GM12801 (cell line): Measurements from ENCODE around the gene SERPINA6.

ENCODE experiments used
- TF ChIP-seq, protein P1 (sequence below): IDR thresholded peaks from one replicate; pipeline ENCODE4 v1.5.1; 2011; ENCODE audit warnings: control low read depth; ENCODE audit not compliant: insufficient read length; ENCODE audit errors: extremely low read depth

The SERPINA6 gene, protein sequence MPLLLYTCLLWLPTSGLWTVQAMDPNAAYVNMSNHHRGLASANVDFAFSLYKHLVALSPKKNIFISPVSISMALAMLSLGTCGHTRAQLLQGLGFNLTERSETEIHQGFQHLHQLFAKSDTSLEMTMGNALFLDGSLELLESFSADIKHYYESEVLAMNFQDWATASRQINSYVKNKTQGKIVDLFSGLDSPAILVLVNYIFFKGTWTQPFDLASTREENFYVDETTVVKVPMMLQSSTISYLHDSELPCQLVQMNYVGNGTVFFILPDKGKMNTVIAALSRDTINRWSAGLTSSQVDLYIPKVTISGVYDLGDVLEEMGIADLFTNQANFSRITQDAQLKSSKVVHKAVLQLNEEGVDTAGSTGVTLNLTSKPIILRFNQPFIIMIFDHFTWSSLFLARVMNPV

DNA sequence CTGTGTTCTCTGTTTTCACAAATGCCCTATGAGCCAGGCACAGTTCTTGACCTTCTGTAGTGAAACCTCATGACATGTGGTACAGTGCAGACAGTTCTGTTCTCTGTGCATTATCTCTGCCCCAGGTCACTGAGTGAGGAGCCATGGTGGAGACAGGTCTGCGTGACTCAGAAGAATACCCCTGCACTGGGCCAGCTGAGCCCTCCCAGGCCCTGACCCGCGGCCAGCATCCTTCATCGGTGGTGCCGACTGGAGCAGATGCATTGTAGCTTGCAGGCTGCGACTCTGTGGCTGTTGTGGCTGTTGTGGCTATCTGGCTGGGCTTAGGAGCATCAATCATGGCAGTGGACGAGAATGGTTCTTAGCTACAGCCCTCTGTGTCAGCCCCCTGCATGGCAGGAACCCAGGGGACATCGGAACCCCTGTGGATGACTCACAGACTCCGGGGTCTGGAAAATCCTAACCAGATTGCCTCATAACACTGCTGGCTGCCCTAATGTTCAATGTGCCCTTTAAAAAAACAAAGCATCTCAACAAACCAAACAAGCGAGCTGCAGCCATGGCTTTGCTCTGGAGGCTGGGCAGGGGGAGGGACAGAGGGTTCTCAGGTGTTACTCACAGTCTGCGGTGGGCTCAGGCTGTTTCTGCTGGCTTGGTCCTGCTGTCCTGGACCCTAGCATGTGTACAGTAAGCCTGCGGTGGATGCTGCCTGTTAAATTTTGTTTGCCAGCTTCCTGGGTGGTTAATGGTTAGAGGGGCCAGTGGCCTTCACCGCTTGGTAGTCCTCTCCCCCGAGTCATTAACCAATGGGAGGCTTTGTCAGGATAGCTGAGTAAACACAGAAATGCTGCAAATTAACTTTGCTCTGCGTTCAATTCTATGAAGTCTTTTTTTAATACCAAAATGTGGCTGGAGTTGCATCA is at the start of gene SERPINA6:
Gene SERPINA6 (minus strand): TSS at position 689 of the 923 bp plus-strand sequence. CDS start 8,688 bp downstream, outside the sequence.
- TF ChIP-seq, protein P1, sequence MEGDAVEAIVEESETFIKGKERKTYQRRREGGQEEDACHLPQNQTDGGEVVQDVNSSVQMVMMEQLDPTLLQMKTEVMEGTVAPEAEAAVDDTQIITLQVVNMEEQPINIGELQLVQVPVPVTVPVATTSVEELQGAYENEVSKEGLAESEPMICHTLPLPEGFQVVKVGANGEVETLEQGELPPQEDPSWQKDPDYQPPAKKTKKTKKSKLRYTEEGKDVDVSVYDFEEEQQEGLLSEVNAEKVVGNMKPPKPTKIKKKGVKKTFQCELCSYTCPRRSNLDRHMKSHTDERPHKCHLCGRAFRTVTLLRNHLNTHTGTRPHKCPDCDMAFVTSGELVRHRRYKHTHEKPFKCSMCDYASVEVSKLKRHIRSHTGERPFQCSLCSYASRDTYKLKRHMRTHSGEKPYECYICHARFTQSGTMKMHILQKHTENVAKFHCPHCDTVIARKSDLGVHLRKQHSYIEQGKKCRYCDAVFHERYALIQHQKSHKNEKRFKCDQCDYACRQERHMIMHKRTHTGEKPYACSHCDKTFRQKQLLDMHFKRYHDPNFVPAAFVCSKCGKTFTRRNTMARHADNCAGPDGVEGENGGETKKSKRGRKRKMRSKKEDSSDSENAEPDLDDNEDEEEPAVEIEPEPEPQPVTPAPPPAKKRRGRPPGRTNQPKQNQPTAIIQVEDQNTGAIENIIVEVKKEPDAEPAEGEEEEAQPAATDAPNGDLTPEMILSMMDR = no peak

DNA sequence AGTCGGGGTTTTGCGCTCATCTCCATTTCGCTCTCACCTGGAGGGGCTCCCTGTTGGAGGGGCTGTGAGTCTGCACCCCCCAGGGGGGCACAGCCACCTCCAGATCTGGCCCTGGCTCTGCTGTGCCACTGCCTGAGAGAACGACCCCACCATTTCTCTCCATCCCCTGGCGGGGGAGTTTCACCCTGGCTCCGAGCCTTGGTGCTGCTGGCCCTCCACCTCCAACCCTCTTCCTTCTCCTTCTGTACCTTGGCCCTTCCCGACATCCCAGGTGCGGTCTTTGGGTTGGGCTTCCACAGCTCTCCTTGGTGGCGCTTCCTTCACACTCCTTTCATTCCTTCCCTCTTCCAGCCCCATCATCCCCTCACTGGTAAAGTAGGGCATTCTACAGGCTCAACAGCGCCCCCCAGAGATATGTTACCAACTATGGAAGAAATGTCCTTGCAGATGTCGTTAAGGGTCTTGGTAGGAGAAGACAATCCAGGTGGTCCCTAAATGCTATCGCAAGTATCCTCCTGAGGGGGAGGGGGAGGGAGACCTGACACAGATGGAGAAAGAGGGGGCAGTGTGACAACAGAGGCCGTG is 49.0 kb upstream of the SERPINA6 start:
- TF ChIP-seq, protein P1 = no peak

DNA sequence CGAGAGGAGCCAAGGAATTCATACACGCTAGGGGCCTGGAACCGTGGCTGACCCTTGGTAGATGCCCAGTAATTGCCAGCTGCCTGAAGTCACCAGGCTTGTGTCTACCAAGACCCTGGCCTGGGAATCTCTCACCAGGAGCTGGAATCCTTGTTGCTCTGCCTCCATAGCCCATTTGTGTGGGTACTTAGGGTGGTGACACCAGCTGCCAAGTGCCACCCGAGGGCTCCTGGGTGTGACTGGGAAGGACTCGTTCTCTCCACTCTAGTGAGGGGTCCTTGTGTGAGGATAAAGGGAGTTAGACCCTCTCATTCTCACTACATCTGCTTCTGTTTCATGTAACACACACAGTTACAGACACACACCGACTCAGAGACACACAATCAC is 47.4 kb upstream of the SERPINA6 start:
- TF ChIP-seq, protein P1 = no peak

DNA sequence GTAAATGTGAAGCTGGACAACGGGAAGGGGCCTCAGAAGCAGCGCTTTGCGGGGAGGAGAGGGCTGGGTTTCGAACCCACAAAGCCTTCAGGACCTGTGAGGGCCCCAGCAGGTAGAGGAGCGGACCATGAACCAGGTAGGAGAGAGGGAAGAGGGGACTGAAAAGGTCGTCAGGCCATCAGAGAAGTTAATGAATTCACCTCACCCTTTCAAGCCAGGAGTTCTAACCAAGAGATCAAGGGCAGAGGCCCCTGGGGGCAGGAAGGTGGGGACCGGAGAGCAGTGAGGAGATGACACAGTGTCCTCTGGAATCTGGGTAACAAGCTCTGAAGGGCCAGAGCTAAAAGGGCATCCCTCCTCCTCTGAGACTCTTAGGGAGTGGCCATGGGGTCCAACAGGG is 45.8 kb upstream of the SERPINA6 start:
- TF ChIP-seq, protein P1 = no peak

DNA sequence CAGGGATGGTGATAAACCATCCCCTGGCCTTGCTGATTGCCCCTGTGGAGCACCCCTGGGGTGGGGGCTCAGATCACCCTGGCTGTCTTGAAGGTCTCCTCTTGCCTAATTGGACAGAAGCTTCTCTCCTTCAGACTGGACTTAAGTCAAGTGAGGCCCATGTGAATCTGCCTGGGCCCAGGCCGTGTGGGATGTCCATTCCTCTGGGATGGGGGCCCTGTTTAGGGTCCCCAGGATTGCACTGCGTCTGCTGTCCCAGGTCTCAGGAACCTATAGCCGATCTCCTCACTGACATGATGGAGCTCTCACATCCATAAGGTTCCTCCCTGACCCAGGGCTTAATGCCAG is 45.1 kb upstream of the SERPINA6 start:
- TF ChIP-seq, protein P1 = no peak

DNA sequence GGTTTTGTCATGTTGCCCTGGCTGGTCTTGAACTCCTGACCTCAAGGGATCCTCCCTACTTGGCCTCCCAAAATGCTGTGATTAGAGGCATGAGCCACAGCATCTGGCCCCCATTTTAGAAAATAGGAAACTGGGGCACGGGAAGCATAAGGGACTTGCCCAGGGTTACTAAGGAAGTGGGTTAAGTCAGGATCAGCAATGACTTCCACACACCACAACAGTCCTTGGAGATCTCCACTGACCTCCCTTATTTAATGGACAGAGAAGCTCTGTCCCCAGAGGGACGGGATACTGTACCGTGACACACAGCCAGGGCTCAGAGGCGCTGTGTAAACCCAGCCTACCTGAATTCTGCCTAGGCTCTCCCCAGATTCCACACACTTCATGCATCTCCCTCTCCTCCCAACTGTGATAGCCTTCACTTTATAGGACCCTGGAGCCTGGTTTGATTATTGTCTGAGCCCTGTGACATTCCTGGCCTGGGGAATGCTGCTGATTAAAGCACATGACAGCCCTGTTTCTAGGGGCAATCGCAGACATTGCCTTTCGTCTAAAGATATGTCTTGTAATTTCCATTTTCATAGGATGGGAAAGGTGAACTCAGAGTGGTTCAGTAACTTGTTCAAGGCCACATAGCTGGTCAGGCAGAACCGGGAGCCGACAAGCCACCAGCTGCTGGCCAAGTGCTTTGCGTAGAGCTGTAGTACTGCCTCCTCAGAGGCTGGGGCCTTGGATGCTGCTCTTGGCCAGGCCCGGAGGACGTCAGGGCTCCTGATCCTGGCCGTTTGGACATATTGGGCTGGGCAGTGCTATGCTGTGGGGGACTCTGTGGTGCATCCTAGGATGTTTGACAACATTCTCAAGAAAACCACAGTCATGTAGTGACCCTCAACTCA is 44.5 kb upstream of the SERPINA6 start:
- TF ChIP-seq, protein P1 = no peak
